DND-41 (cell line): Measurements from ENCODE around the gene GPR15.

Source experiments
- CTCF ChIP-seq: IDR thresholded peaks from 2 replicates; pipeline ENCODE4 v1.5.1; 2012; ENCODE audit warnings: borderline replicate concordance, low read length, moderate library complexity, mild to moderate bottlenecking; ENCODE audit not compliant: poor library complexity, severe bottlenecking; ENCODE audit errors: extremely low read depth
- EZH2 ChIP-seq: IDR thresholded peaks from 3 replicates; pipeline ENCODE4 v1.6.1; 2012; ENCODE audit warnings: borderline replicate concordance, low read depth, mild to moderate bottlenecking, moderate library complexity, low read length, inconsistent platforms; ENCODE audit not compliant: severe bottlenecking

- TF ChIP-seq CTCF: no peak
- no peak for TF ChIP-seq EZH2
Measured at GRCh38 chr3:98504539-98504938, 27.2 kb upstream of the GPR15 start.
